Measurements from ENCODE around the gene ADAMTS9. TPM values are rescaled to one million over a fixed set of nuclear protein-coding genes. Genes with fewer than 3 reads are reported as not detected.

The ADAMTS9 gene
- total and polyA plus RNA-seq, 3 donors from 2014 or later = 5.1 to 8.1 (median 5.9) TPM

- no peak for DNase-seq
- TF ChIP-seq POLR2A (IDR thresholded peaks at IDR 0.05) = no peak
- TF ChIP-seq, protein P1, sequence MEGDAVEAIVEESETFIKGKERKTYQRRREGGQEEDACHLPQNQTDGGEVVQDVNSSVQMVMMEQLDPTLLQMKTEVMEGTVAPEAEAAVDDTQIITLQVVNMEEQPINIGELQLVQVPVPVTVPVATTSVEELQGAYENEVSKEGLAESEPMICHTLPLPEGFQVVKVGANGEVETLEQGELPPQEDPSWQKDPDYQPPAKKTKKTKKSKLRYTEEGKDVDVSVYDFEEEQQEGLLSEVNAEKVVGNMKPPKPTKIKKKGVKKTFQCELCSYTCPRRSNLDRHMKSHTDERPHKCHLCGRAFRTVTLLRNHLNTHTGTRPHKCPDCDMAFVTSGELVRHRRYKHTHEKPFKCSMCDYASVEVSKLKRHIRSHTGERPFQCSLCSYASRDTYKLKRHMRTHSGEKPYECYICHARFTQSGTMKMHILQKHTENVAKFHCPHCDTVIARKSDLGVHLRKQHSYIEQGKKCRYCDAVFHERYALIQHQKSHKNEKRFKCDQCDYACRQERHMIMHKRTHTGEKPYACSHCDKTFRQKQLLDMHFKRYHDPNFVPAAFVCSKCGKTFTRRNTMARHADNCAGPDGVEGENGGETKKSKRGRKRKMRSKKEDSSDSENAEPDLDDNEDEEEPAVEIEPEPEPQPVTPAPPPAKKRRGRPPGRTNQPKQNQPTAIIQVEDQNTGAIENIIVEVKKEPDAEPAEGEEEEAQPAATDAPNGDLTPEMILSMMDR (IDR thresholded peaks at IDR 0.05) = no peak
- WGBS, 2 donors = 95 to 100% methylated on average over 1 of the region's 1 CpG
These were observed 55.8 kb downstream of the ADAMTS9 start for GRCh38 chr3:64631951-64632350.

DNA sequence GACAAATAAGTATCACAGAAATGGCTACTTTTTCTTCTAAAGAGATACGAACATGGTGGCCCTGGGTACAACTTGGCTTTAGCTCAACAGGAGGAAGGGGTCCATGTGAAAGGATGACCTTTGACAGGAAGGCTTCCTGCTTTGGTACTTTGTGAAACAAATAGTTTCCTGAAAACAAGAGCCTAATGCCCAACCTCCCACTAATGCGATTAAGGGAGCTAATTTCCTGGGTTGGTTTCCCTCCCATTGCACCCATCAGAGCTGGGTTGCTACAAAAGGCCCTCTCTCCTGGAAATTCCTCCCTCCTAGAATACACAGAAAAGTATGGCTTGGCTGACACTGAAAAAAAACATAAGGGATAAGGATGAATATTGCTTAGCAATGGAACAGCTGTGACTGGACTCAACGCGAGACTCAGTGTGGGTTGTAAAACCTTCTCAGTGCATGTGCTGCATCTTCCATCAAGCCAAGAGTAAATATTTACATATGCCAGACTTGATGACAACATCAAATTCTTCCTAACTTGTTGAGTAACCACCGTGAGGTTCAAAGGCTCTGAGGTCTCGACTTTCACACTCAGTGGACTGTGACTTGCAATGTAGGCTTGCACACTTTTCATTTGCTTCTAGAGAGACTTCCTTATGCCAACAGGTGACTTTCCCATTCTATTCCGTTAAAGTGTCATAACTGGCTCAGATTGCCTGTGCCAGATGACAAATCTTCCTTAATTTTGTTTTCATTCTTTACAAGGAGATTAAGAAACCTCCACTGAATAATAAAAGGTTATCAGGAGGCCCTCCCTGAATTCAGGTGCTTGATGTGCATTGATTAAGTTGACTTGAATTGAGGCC, 60.1 kb downstream of the ADAMTS9 start:
- H3K36me3 ChIP-seq (ENCODE audit: low read depth, missing control alignments) = no peaks in the 10 kb centered on the region
- WGBS, 2 donors = 86% methylated on average over 7 of the region's 7 CpGs
- intact Hi-C loops (cut with DNase I; ENCODE audit: low total_unique reads) = no loop called here

More at GRCh38 chr3:64631951-64632350, 55.8 kb downstream of the ADAMTS9 start:
- H3K9me3 ChIP-seq = no peaks in the 10 kb centered on the region
- no peaks in the 10 kb centered on the region for H3K27me3 ChIP-seq
- H3K36me3 ChIP-seq (ENCODE audit: low read depth, missing control alignments) = no peaks in the 10 kb centered on the region
- H3K27ac ChIP-seq = no peak overlapping the region
- no peak overlapping the region for H3K4me3 ChIP-seq
- no peaks in the 10 kb centered on the region for H3K4me1 ChIP-seq
- intact Hi-C loops (cut with DNase I; ENCODE audit: low total_unique reads) = no loop called here

DNA sequence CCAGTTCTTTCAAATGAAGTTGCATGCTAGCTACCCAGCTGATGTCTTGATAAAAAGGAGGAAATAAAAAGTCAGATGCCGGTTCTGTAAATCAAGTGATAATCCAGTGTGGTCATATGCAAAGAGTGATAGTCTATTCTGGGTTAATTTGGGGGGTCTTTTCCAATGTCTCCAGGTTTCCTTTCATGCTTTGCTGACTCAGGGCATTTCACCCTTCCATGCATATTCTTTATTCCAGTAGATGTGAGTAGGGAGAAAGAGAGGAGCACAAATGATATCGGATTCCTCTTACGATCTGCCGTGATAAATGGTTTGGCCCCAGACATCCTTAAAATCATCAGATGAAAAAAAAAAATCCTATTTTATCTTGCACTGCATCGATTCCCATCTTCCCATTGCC, 60.8 kb downstream of the ADAMTS9 start:
- Histone ChIP-seq H3K27me3 (no peaks in the 10 kb centered on the region), H3K27ac (no peak overlapping the region), H3K4me1 (no peaks in the 10 kb centered on the region), H3K9me3 (no peaks in the 10 kb centered on the region), H3K4me3 (no peak overlapping the region), H3K36me3 (ENCODE audit: low read depth, missing control alignments) (no peaks in the 10 kb centered on the region)
- DNase-seq = no peak
- TF ChIP-seq, protein P1 (IDR thresholded peaks at IDR 0.05) = no peak
- no peak for TF ChIP-seq POLR2A (IDR thresholded peaks at IDR 0.05)
- 93 to 94% methylated on average over 5 of the region's 5 CpGs for WGBS, 2 donors
- intact Hi-C loops (cut with DNase I; ENCODE audit: low total_unique reads) = no loop called here

More for the DNA sequence above, 60.1 kb downstream of the ADAMTS9 start:
- Histone ChIP-seq H3K27ac (no peak overlapping the region), H3K27me3 (no peaks in the 10 kb centered on the region), H3K4me3 (no peak overlapping the region), H3K9me3 (no peaks in the 10 kb centered on the region), H3K4me1 (no peaks in the 10 kb centered on the region)
- DNase-seq = no peak
- TF ChIP-seq, protein P1 (IDR thresholded peaks at IDR 0.05) = no peak
- TF ChIP-seq POLR2A (IDR thresholded peaks at IDR 0.05) = no peak

DNA sequence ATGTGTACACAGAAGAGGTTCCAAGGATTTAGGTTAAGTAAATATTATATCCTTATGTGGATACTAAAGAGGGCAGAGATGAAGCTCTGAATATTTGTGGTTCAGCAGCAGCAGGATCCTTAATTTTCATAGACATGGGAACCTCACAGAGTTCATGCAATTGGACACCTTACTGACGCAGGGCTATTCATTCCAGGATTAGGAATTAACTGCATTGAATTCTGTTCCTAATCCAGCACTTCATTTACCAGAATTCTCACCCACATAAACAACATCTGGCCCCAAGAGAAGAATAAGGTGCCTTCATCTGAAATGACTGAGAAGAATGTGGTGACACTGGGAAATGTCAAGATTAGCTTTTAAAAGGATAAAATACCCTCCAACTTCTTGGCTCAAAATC, 62.4 kb downstream of the ADAMTS9 start:
- no peaks in the 10 kb centered on the region for H3K36me3 ChIP-seq (ENCODE audit: low read depth, missing control alignments)
- H3K27me3 ChIP-seq = no peaks in the 10 kb centered on the region
- no peak overlapping the region for H3K4me3 ChIP-seq
- TF ChIP-seq, protein P1 (IDR thresholded peaks at IDR 0.05) = no peak
- no peak for TF ChIP-seq POLR2A (IDR thresholded peaks at IDR 0.05)
- H3K27ac ChIP-seq = no peak overlapping the region
- H3K9me3 ChIP-seq = no peaks in the 10 kb centered on the region
- intact Hi-C loops (cut with DNase I; ENCODE audit: low total_unique reads) = no loop called here
- WGBS, 2 donors = 91 to 94% methylated on average over 1 of the region's 1 CpG
- DNase-seq = no peak
- H3K4me1 ChIP-seq = no peaks in the 10 kb centered on the region

GRCh38 chr3:64623125-64623524, 64.7 kb downstream of the ADAMTS9 start:
- WGBS, 2 donors = 61 to 92% methylated on average over 2 of the region's 2 CpGs
- TF ChIP-seq, protein P1 (IDR thresholded peaks at IDR 0.05) = no peak
- no peak for TF ChIP-seq POLR2A (IDR thresholded peaks at IDR 0.05)

More at GRCh38 chr3:64623125-64623524, 64.7 kb downstream of the ADAMTS9 start:
- no peaks in the 10 kb centered on the region for H3K27me3 ChIP-seq
- H3K4me3 ChIP-seq = no peak overlapping the region
- H3K36me3 ChIP-seq (ENCODE audit: low read depth, missing control alignments) = no peaks in the 10 kb centered on the region
- no peaks in the 10 kb centered on the region for H3K4me1 ChIP-seq
- no peak for DNase-seq
- H3K9me3 ChIP-seq = no peaks in the 10 kb centered on the region
- H3K27ac ChIP-seq = no peak overlapping the region
- intact Hi-C loops (cut with DNase I; ENCODE audit: low total_unique reads) = no loop called here

All from testis (tissue), 3 donors.